Hematopoietic multipotent progenitor cell treated with erythropoietin and hydrocortisone succinate and interleukin-3 and kit ligand, for 17 days (in vitro differentiated cells): Measurements from ENCODE around the gene RPL5.

ENCODE experiments used
- DNase-seq: peaks from one replicate; pipeline ENCODE4 v3.0.0-alpha.2; 2015; ENCODE audit warnings: low spot score

The RPL5 gene

GRCh38 chr1:92855236-92855635 lies 23.4 kb downstream of the RPL5 start:
- no peak for DNase-seq

- no peak for DNase-seq
These were observed 26.0 kb downstream of the RPL5 start for GRCh38 chr1:92857817-92858216.

GRCh38 chr1:92858564-92859399 lies 26.9 kb downstream of the RPL5 start:
- peak; percentile 70 for DNase-seq

GRCh38 chr1:92859400-92860039 lies 27.7 kb downstream of the RPL5 start:
- no peak for DNase-seq

- no peak for DNase-seq
These were observed 30.8 kb downstream of the RPL5 start for GRCh38 chr1:92862605-92863004.

- no peak for DNase-seq
These were observed 32.3 kb downstream of the RPL5 start for GRCh38 chr1:92864131-92864530.

GRCh38 chr1:92870591-92870990 lies 38.8 kb downstream of the RPL5 start:
- no peak for DNase-seq

- no peak for DNase-seq
These were observed 40.9 kb downstream of the RPL5 start for GRCh38 chr1:92872719-92873118.

- DNase-seq = no peak
These were observed 43.1 kb downstream of the RPL5 start for GRCh38 chr1:92874987-92875386.

GRCh38 chr1:92876351-92876750 lies 44.5 kb downstream of the RPL5 start:
- DNase-seq = no peak

- no peak for DNase-seq
These were observed 45.4 kb downstream of the RPL5 start for GRCh38 chr1:92877081-92877711.

- DNase-seq = no peak
These were observed 46.0 kb downstream of the RPL5 start for GRCh38 chr1:92877792-92878191.

GRCh38 chr1:92879316-92879968 lies 47.6 kb downstream of the RPL5 start:
- no peak for DNase-seq

- DNase-seq = no peak
These were observed 49.6 kb downstream of the RPL5 start for GRCh38 chr1:92881391-92881790.

- DNase-seq = no peak
These were observed 51.0 kb downstream of the RPL5 start for GRCh38 chr1:92882819-92883218.

GRCh38 chr1:92883297-92883696 lies 51.5 kb downstream of the RPL5 start:
- no peak for DNase-seq

GRCh38 chr1:92884195-92884594 lies 52.4 kb downstream of the RPL5 start:
- DNase-seq = no peak

- no peak for DNase-seq
These were observed 55.1 kb downstream of the RPL5 start for GRCh38 chr1:92886886-92887419.

- DNase-seq = no peak
These were observed 55.6 kb downstream of the RPL5 start for GRCh38 chr1:92887465-92887864.
